Astrocyte of the hippocampus (primary cell): ENCODE measurements around the gene VPS8.

Source experiments
- DNase-seq: peaks from one replicate; pipeline ENCODE4 v3.0.0; 2011; ENCODE audit warnings: low read depth, low spot score

Gene VPS8

GRCh38 chr3:185056908-185057307, 244.9 kb downstream of the VPS8 start:
- no peak for DNase-seq

- DNase-seq: no peak
Observed at GRCh38 chr3:185057829-185058228, 245.9 kb downstream of the VPS8 start.

- no peak for DNase-seq
Observed at GRCh38 chr3:185058796-185059195, 246.8 kb downstream of the VPS8 start.

- no peak for DNase-seq
Observed at GRCh38 chr3:185059766-185060165, 247.8 kb downstream of the VPS8 start.

GRCh38 chr3:185060655-185061054, 248.7 kb downstream of the VPS8 start:
- no peak for DNase-seq

- no peak for DNase-seq
Observed at GRCh38 chr3:185062191-185062590, 250.2 kb downstream of the VPS8 start.

GRCh38 chr3:185063431-185063830, 251.5 kb downstream of the VPS8 start:
- no peak for DNase-seq

GRCh38 chr3:185065059-185065458, 253.1 kb downstream of the VPS8 start:
- DNase-seq: no peak

GRCh38 chr3:185066251-185066650, 254.3 kb downstream of the VPS8 start:
- no peak for DNase-seq

GRCh38 chr3:185067173-185067572, 255.2 kb downstream of the VPS8 start:
- no peak for DNase-seq

- DNase-seq: no peak
Observed at GRCh38 chr3:185069037-185070030, 257.4 kb downstream of the VPS8 start.

GRCh38 chr3:185070491-185071286, 258.7 kb downstream of the VPS8 start:
- DNase-seq: peak; percentile 20

- DNase-seq: no peak
Observed at GRCh38 chr3:185071287-185071800, 259.4 kb downstream of the VPS8 start.

GRCh38 chr3:185075547-185075946, 263.6 kb downstream of the VPS8 start:
- DNase-seq: no peak

GRCh38 chr3:185076219-185076618, 264.3 kb downstream of the VPS8 start:
- DNase-seq: no peak

GRCh38 chr3:185079625-185080024, 267.7 kb downstream of the VPS8 start:
- DNase-seq: no peak

- DNase-seq: peak; percentile 33
Observed at GRCh38 chr3:185081521-185081920, 269.6 kb downstream of the VPS8 start.

- peak; percentile 15 for DNase-seq
Observed at GRCh38 chr3:185082149-185082548, 270.2 kb downstream of the VPS8 start.

GRCh38 chr3:185082829-185083228, 270.9 kb downstream of the VPS8 start:
- no peak for DNase-seq

GRCh38 chr3:185084402-185084801, 272.4 kb downstream of the VPS8 start:
- DNase-seq: no peak

- peak; percentile 44 for DNase-seq
Observed at GRCh38 chr3:185084901-185085300, 272.9 kb downstream of the VPS8 start.

- DNase-seq: no peak
Observed at GRCh38 chr3:185087419-185087818, 275.5 kb downstream of the VPS8 start.
